GM18499 (cell line): Measurements from ENCODE around the gene BRIP1.
"Not testable (repeated sequence)": the region's sequence is repeated elsewhere in the genome, so short reads cannot be mapped to it uniquely, and the experiment has no call there.

Source experiments
- ATAC-seq: cut with Tn5 transposase; IDR thresholded peaks from one replicate; pipeline ENCODE4 v1.9.1; 2021; ENCODE audit warnings: moderate number of reproducible peaks; ENCODE audit not compliant: insufficient read depth, unreplicated experiment

BRIP1 gene

GRCh38 chr17:61678339-61678738 lies 185.0 kb downstream of the BRIP1 start:
- ATAC-seq, result no peak

DNA sequence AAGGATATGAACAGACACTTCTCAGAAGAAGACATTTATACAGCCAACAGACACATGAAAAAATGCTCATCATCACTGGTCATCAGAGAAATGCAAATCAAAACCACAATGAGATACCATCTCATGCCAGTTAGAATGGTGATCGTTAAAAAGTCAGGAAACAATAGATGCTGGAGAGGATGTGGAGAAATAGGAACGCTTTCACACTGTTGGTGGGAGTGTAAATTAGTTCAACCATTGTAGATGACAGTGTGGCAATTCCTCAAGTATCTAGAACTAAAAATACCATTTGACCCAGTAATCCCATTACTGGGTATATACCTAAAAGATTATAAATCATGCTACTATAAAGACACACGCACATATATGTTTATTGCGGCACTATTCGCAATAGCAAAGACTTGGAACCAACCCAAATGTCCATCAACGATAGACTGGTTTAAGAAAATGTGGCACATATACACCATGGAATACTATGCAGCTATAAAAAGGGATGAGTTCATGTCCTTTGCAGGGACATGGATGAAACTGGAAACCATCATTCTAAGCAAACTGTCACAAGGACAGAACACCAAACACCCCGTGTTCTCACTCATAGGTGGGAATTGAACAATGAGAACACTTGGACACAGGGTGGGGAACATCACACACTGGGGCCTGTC lies 186.0 kb downstream of the BRIP1 start:
- ATAC-seq, result not testable (repeated sequence)

GRCh38 chr17:61676522-61676921 lies 186.8 kb downstream of the BRIP1 start:
- ATAC-seq, result not testable (repeated sequence)

DNA sequence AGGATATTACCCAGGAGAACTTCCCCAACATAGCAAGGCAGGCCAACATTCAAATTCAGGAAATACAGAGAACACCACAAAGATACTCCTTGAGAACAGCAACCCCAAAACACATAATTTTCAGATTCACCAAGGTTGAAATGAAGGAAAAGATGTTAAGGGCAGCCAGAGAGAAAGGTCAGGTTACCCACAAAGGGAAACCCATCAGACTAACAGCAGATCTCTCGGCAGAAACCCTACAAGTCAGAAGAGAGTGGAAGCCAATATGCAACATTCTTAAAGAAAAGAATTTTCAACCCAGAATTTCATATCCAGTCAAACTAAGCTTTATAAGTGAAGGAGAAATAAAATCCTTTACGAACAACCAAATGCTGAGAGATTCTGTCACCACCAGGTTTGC lies 188.7 kb downstream of the BRIP1 start:
- not testable (repeated sequence) for ATAC-seq

- ATAC-seq, result not testable (repeated sequence)
These were observed 190.1 kb downstream of the BRIP1 start for GRCh38 chr17:61673019-61673897.

- ATAC-seq, result no peak
These were observed 191.2 kb downstream of the BRIP1 start for GRCh38 chr17:61672140-61672539.

- ATAC-seq, result no peak
These were observed 192.6 kb downstream of the BRIP1 start for GRCh38 chr17:61670691-61671090.

DNA sequence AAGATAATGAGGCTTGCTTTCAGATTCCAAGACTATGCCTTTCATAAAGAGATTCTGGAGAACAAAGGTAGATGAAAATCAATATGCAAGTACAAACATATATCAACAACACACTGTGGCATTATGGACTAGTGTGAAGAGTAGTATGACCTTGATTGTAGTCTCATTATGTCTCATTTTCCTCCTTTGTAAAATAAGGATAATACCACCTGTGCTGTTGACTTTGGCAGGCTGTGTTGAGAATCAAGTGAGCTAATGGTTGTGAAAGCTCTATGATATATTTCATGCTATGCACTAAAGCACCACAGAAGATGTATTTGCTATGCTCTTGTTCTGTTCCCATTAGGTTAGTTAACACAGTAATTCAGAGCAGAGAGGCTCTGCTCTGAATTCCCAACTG lies 193.8 kb downstream of the BRIP1 start:
- ATAC-seq, result no peak

DNA sequence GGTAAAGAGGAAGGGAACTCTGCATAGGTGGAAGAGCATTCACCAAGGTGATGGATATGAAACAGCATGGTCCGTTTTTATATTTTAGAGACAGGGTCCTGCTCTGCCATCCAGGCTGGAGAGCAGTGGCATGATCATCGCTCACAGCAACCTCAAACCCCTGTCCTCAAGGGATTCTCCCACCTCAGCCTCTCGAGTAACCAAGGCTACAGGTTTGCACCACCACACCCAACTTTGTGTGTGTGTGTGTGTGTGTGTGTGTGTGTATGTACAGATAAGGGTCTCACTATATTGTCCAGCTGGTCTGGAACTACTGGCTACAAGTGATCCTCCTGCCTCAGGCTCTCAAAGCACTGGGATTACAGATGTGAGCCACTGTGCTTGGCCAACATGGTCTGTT lies 194.8 kb downstream of the BRIP1 start:
- ATAC-seq, result no peak

- not testable (repeated sequence) for ATAC-seq
These were observed 196.8 kb downstream of the BRIP1 start for GRCh38 chr17:61666406-61667088.

DNA sequence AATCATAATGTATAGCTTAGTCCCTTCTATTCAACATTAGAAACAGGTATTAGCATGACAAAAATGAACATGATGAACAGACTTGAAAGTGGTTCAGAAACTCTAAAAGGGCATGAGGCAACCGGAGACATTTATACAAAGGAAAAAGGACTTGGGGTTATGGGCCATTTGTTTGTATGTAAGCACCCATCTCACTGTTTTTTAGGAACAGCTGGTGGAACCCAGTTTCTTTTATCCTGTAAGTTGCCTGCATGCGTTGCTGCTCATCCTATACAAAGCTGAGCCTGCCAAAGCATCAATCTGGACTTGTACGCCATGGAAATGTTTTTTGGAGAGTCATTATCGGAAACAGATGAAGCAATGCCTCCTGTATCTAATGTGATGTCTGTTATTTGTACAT lies 200.0 kb downstream of the BRIP1 start:
- ATAC-seq, result no peak

GRCh38 chr17:61662741-61663140 lies 200.6 kb downstream of the BRIP1 start:
- ATAC-seq, result no peak

DNA sequence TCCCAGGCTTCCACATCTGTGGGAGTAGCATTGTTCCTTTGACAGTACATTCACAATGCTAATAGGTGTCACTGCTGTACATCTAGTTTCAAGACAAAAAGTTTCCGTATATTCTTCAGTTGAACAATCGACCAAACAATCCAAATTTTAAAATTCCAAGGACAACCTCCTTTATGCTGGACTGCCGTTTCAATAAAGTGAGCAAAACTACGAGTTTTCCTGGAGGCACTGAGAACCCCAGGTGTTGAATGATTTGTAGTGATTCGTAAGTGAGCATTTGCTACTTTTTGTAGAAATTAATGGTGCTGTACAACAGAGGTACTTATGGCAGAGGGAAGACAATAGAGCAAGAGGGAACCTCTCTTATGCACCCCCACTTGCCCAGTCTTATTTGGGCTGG lies 201.1 kb downstream of the BRIP1 start:
- ATAC-seq, result no peak

- no peak for ATAC-seq
These were observed 202.4 kb downstream of the BRIP1 start for GRCh38 chr17:61660746-61661485.

DNA sequence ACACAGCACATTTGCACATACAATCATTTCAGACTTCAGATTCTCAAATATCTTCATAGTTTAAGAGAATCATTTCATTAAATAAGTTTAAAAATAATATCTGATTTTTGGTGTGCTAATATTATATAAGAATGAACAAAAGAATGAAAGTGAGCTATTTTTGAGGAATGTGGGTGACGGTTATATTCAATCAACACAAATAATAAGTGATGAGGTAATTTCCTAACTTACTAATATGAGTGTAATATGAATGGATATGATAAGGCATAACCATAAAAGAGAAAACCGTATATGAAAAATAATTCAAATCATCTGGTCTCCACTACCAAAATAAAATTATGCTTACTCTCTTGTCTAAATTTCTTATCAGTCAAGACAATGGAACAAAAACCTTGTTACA lies 203.9 kb downstream of the BRIP1 start:
- no peak for ATAC-seq

DNA sequence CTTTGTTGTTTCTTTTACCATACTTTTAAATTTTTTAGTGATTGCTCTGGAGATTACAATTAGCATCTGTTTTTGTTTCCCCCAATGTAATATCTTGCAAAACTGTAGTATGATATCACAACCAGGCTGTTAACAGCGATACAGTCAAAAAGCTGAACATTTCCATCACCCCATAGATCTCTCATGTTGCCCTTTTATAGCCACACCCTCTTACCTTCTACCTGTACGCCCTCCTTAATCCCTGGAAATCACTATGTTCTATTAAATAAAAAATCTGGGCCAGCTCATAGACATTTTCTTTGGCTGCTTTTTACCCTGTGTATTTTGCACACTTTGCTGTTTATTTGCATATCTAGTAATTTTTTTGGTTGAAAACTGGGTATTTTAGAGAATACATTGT lies 205.1 kb downstream of the BRIP1 start:
- no peak for ATAC-seq

DNA sequence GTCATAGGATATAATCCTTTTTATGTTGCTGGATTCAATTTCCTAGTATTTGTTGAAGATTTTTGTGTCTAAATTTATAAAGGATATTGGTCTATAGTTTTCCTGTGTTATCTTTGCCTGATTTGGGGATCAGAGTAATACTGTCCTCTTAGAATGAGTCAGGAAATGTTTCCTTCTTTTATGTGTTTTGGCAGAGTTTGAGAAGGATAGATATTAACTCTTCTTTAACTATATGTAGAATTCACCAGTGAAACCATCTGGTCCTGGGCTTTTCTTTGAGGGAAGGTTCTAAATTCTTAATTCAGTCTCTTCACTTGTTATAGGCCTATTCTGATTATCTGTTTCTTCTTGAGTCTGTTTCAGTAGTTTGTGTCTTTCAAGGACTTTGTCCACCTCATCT lies 206.0 kb downstream of the BRIP1 start:
- ATAC-seq, result no peak

DNA sequence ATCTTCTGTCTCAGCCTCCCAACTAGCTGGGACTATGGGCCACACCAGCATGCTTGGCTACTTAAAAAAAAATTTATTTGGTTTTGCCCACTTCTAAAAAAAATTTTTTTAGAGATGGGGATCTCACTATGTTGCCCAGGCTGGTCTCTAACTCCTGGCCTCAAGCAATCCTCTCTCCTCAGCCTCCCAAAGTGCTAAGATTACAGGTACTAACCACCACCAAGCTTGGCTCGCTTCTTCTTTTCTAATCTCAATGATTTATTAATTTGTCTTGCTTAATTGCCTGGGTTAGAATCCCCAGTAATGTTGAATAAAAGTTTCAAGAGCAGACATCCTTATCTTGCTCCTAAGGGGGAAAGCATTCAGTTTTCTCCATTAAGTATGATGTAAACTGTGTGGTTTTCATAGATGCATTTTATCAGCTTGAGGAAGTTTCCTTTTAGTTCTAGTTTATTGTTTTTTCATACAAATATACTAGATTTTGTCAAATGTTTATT lies 206.6 kb downstream of the BRIP1 start:
- ATAC-seq, result no peak

GRCh38 chr17:61650749-61651148 lies 212.6 kb downstream of the BRIP1 start:
- no peak for ATAC-seq

DNA sequence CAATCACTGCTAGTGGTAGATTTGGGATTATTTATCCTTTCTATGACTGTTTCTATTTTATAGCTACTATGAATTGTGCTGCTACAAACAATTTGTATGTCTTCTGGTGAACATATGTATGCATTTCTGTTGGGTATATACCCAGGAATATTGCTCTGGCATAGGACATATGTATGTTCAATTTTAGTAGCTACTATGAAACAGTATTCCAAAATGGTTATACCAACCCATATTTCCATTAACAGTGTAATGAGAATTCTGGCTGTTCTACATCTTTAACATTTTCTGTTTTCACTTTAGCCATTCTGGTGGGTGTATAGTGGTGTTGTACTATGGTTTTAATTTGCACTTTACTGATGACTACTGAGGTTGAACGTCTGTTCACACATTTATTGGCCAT lies 214.7 kb downstream of the BRIP1 start:
- no peak for ATAC-seq
